ENCODE results near the gene TMEM141. TPM values are rescaled to one million over a fixed set of nuclear protein-coding genes. Genes with fewer than 3 reads are reported as not detected.

TMEM141 gene
- total RNA-seq: 100 to 1,000 TPM in 1 of 6 experiments, 10 to 100 TPM in 5; 46.5 to 105 (median 56.7) TPM
- long read RNA-seq, partial matches to known transcripts: 0 of 4 reads
- long read RNA-seq, other reads (novel, unspliced or antisense): 0 of 4 reads

- Histone ChIP-seq H3K27me3 (no peaks in the 10 kb centered on the region), H3K4me3 (peak within 1 kb of the TSS; percentile 73 to 80 (median 78)), H3K4me1 (peaks cover 0 to 47% (median 17%) of the 10 kb centered on the region in 4 donors), H3K27ac (peak within 1 kb of the TSS; percentile 84 to 90 (median 84)), H3K36me3 (no peaks in the 10 kb centered on the region), H3K9me3 (no peaks in the 10 kb centered on the region)
- intact Hi-C loops (cut with DNase I): no loop called here
- WGBS (ENCODE audit: insufficient coverage, low coverage, low lambda C conversion rate, missing lambda C conversion rate): 0% methylated on average over 3 of the region's 70 CpGs
- ATAC-seq (peak; percentile 89 to 95 (median 91)), DNase-seq (peak; percentile 100)
- TF ChIP-seq CTCF (IDR thresholded peaks at IDR 0.05) (no peak), POLR2A (IDR thresholded peaks at IDR 0.05) (peak; percentile 83)
Measured at GRCh38 chr9:136790640-136791515, at the start of gene TMEM141. TSS of gene TMEM141 (plus strand) at chr9:136791344. CDS start at chr9:136791371, 27 bp downstream.

GRCh38 chr9:136741883-136742571 is 49.1 kb upstream of the TMEM141 start:
- no peak for ATAC-seq

GRCh38 chr9:136742591-136743391 is 48.4 kb upstream of the TMEM141 start, which contains the start of gene LCN10:
TSS of gene LCN10 (minus strand) at chr9:136742940. CDS start at chr9:136742903, 37 bp downstream.
- TF ChIP-seq CTCF (IDR thresholded peaks at IDR 0.05) (peak in 3 of 4 donors; percentile 12 to 29 (median 17)), POLR2A (IDR thresholded peaks at IDR 0.05) (no peak)
- ATAC-seq (peak in 2 of 4 donors; percentile 3 to 13), DNase-seq (no peak)
- Histone ChIP-seq H3K27me3 (no peaks in the 10 kb centered on the region), H3K27ac (no peak within 1 kb of the TSS), H3K4me3 (no peak within 1 kb of the TSS), H3K4me1 (peaks cover 0 to 5% (median 0%) of the 10 kb centered on the region in 4 donors), H3K36me3 (no peaks in the 10 kb centered on the region), H3K9me3 (no peaks in the 10 kb centered on the region)
- WGBS (ENCODE audit: insufficient coverage, low coverage, low lambda C conversion rate, missing lambda C conversion rate): 38% methylated on average over 3 of the region's 25 CpGs
- intact Hi-C loops (cut with DNase I): no loop called here

More at GRCh38 chr9:136741883-136742571, 49.1 kb upstream of the TMEM141 start:
- Histone ChIP-seq H3K4me3 (no peak overlapping the region), H3K36me3 (no peaks in the 10 kb centered on the region), H3K4me1 (peaks cover 0 to 5% (median 0%) of the 10 kb centered on the region in 4 donors), H3K9me3 (no peaks in the 10 kb centered on the region), H3K27ac (no peak overlapping the region), H3K27me3 (no peaks in the 10 kb centered on the region)
- no peak for DNase-seq
- intact Hi-C loops (cut with DNase I): no loop called here
- no CpG with 5 or more reads among the region's 32 CpGs for WGBS (ENCODE audit: insufficient coverage, low coverage, low lambda C conversion rate, missing lambda C conversion rate)
- TF ChIP-seq POLR2A (IDR thresholded peaks at IDR 0.05) (no peak), CTCF (IDR thresholded peaks at IDR 0.05) (no peak)

GRCh38 chr9:136743639-136744211 is 47.4 kb upstream of the TMEM141 start:
- no peaks in the 10 kb centered on the region for H3K36me3 ChIP-seq
- WGBS (ENCODE audit: insufficient coverage, low coverage, low lambda C conversion rate, missing lambda C conversion rate): 90% methylated on average over 2 of the region's 16 CpGs
- intact Hi-C loops (cut with DNase I): no loop called here
- H3K27me3 ChIP-seq: no peaks in the 10 kb centered on the region
- ATAC-seq (no peak), DNase-seq (no peak)
- H3K27ac ChIP-seq: no peak overlapping the region
- peaks cover 0 to 5% (median 0%) of the 10 kb centered on the region in 4 donors for H3K4me1 ChIP-seq
- H3K4me3 ChIP-seq: no peak overlapping the region
- H3K9me3 ChIP-seq: no peaks in the 10 kb centered on the region
- TF ChIP-seq CTCF (IDR thresholded peaks at IDR 0.05): no peak
- TF ChIP-seq POLR2A (IDR thresholded peaks at IDR 0.05): no peak
